ENCODE results near the gene HOXC9. TPM values are rescaled to one million over a fixed set of nuclear protein-coding genes. Genes with fewer than 3 reads are reported as not detected.

Gene HOXC9
- polyA plus RNA-seq, 1 of the 3 experiments (the other 2 are of a cell fraction) = 1.9 TPM

GRCh38 chr12:53983568-53983949, 16.4 kb upstream of the HOXC9 start:
- TF ChIP-seq NFIC (IDR thresholded peaks at IDR 0.05; ENCODE audit: borderline replicate concordance) = no peak
- TF ChIP-seq GABPA (IDR thresholded peaks at IDR 0.05; ENCODE audit: low read depth) = no peak
- no peak for TF ChIP-seq MAX (IDR thresholded peaks at IDR 0.05; ENCODE audit: low read depth)
- no peak for TF ChIP-seq ELF1 (IDR thresholded peaks at IDR 0.05)
- no peak for TF ChIP-seq CHD2 (IDR thresholded peaks at IDR 0.05; ENCODE audit: low read length, partially characterized antibody)
- no peak for TF ChIP-seq MEF2A (IDR thresholded peaks at IDR 0.05; ENCODE audit: borderline replicate concordance, low read depth)
- TF ChIP-seq RFX5 (IDR thresholded peaks at IDR 0.05; ENCODE audit: low read length) = no peak
- TF ChIP-seq ZBTB33 (IDR thresholded peaks at IDR 0.05; ENCODE audit: borderline replicate concordance, low read depth) = no peak
- no peak for TF ChIP-seq SIN3A (IDR thresholded peaks at IDR 0.05; ENCODE audit: borderline replicate concordance, low read depth, low read length)
- TF ChIP-seq TEAD4 (IDR thresholded peaks at IDR 0.05; ENCODE audit: borderline replicate concordance, insufficient read depth) = no peak
- TF ChIP-seq RXRA (IDR thresholded peaks at IDR 0.05; ENCODE audit: borderline replicate concordance, low read depth) = no peak
- no peak for DNase-seq
- Histone ChIP-seq H3K36me3 (replicated peaks in 1 of 2; ENCODE audit: control insufficient read depth in 1 of 2, insufficient read depth in 2 of 2, low read length in 1 of 2) (no peaks in the 10 kb centered on the region), H4K20me1 (ENCODE audit: insufficient read depth) (no peaks in the 10 kb centered on the region), H3K4me1 (ENCODE audit: control insufficient read depth in 1 of 2, insufficient read depth in 2 of 2, low read depth in 1 of 2, low read length in 1 of 2) (peaks cover 0 to 12% of the 10 kb centered on the region in 2 experiments; a peak in 2 of 4 replicates), H3K4me3 (ENCODE audit: low read depth in 2 of 2, low read length in 1 of 2) (no peak overlapping the region), H3K79me2 (ENCODE audit: insufficient read depth) (no peaks in the 10 kb centered on the region), H3K4me2 (no peak overlapping the region), H3K9me3 (no peaks in the 10 kb centered on the region), H3K9me2 (no peaks in the 10 kb centered on the region), H3F3A (replicated peaks; ENCODE audit: insufficient read depth) (no peaks in the 10 kb centered on the region), H3K27ac (ENCODE audit: low read depth in 2 of 2, low read length in 1 of 2) (no peak overlapping the region), H2AFZ (ENCODE audit: low read depth) (no peak overlapping the region), H3K9ac (no peak overlapping the region), H3K27me3 (ENCODE audit: insufficient read depth) (peaks cover 95% of the 10 kb centered on the region)
- ChIA-PET POLR2A (no interaction called here), CTCF (interaction anchor here (1.7 to 12.8 kb wide), 7 partner anchors 11 to 232 kb away, joined by 3 to 194 read pairs (median 134); partner anchors contain the start of genes HOTAIR, HOXC11 and HOXC9)
- WGBS (ENCODE audit: low lambda C conversion rate) = 38% methylated on average over 17 of the region's 17 CpGs

GRCh38 chr12:53983950-53984572, 15.9 kb upstream of the HOXC9 start:
- ChIA-PET CTCF (interaction anchor here (1.1 to 12.8 kb wide), 29 partner anchors 9 to 407 kb away, joined by 3 to 194 read pairs (median 6); partner anchors contain the start of genes HOTAIR, HOXC11, HOXC12 and HOXC9), POLR2A (interaction anchor here (0.6 kb wide), 1 partner anchor 15 kb away, joined by 3 read pairs; no protein-coding TSS in a partner anchor)
- Histone ChIP-seq H3K9me2 (no peaks in the 10 kb centered on the region), H3K9ac (no peak overlapping the region), H3K27me3 (ENCODE audit: insufficient read depth) (peaks cover 95% of the 10 kb centered on the region), H3K9me3 (no peaks in the 10 kb centered on the region), H3K36me3 (replicated peaks in 1 of 2; ENCODE audit: control insufficient read depth in 1 of 2, insufficient read depth in 2 of 2, low read length in 1 of 2) (no peaks in the 10 kb centered on the region), H4K20me1 (ENCODE audit: insufficient read depth) (no peaks in the 10 kb centered on the region), H2AFZ (ENCODE audit: low read depth) (no peak overlapping the region), H3K4me3 (ENCODE audit: low read depth in 2 of 2, low read length in 1 of 2) (no peak overlapping the region), H3F3A (replicated peaks; ENCODE audit: insufficient read depth) (no peaks in the 10 kb centered on the region), H3K79me2 (ENCODE audit: insufficient read depth) (no peaks in the 10 kb centered on the region), H3K27ac (ENCODE audit: low read depth in 2 of 2, low read length in 1 of 2) (no peak overlapping the region), H3K4me2 (no peak overlapping the region), H3K4me1 (ENCODE audit: control insufficient read depth in 1 of 2, insufficient read depth in 2 of 2, low read depth in 1 of 2, low read length in 1 of 2) (peaks cover 0 to 12% of the 10 kb centered on the region in 2 experiments; a peak in 1 of 4 replicates)
- 28% methylated on average over 27 of the region's 30 CpGs for WGBS (ENCODE audit: low lambda C conversion rate)
- no peak for TF ChIP-seq RCOR1 (IDR thresholded peaks at IDR 0.05; ENCODE audit: low read length)
- no peak for TF ChIP-seq GABPA (IDR thresholded peaks at IDR 0.05; ENCODE audit: low read depth)
- TF ChIP-seq EP300 (IDR thresholded peaks at IDR 0.05; ENCODE audit: borderline replicate concordance in 1 of 2, low read depth in 1 of 2, low read length in 1 of 2) = no peak
- TF ChIP-seq YY1 (IDR thresholded peaks at IDR 0.05; ENCODE audit: low read depth) = no peak
- no peak for TF ChIP-seq NRF1 (IDR thresholded peaks at IDR 0.05; ENCODE audit: low read depth, low read length)
- TF ChIP-seq RXRA (IDR thresholded peaks at IDR 0.05; ENCODE audit: borderline replicate concordance, low read depth) = no peak
- no peak for TF ChIP-seq ZBTB33 (IDR thresholded peaks at IDR 0.05; ENCODE audit: borderline replicate concordance, low read depth)
- TF ChIP-seq EZH2phosphoT487 (IDR thresholded peaks at IDR 0.05; ENCODE audit: borderline replicate concordance, low read depth) = peak; percentile 86; the same call in 1 of the 2 replicates
- no peak for DNase-seq

All from SK-N-SH (cell line).